Naive thymus-derived CD8-positive, alpha-beta T cell (primary cell): ENCODE measurements around the gene WDR12. TPM values are rescaled to one million over a fixed set of nuclear protein-coding genes. Genes with fewer than 3 reads are reported as not detected.

Experiments
- ATAC-seq, 2 donors: fragments of 150-1000 bp; cut with Tn5 transposase in 1 of 2; sonication (Bioruptor Pico), chemical (Tn5 transposase) in 1 of 2; 1 replicate in 1 of 2; 2 replicates in 1 of 2; pipeline ENCODE4 v1.10.0; 2021; ENCODE audit warnings: mild to moderate bottlenecking in 2 of 2, moderate library complexity in 2 of 2
- POLR2A ChIA-PET: fragments of 350-600 bp; sonication (Branson Sonifier 250); formaldehyde crosslinking; loops from one replicate; lab custom pipeline; 2021; ENCODE audit warnings: antibody characterized with exemption; lab: Charles Lee
- DNase-seq, 10 donors: peaks; one replicate each; pipeline versions ENCODE4 v3.0.0 to v3.0.0-alpha.2; 2020 to 2022
- H3K27ac Mint-ChIP-seq, 10 donors: one replicate each; pipeline ENCODE4 v1.8.0; 2020 to 2022; ENCODE audit warnings: mild to moderate bottlenecking in 10 of 10, mixed read lengths in 10 of 10, moderate library complexity in 4 of 10, inconsistent platforms in 1 of 10
- H3K27me3 Mint-ChIP-seq, 5 donors: one replicate each; pipeline ENCODE4 v1.8.0; 2021 to 2022; ENCODE audit warnings: mixed read lengths in 5 of 5
- H3K36me3 Mint-ChIP-seq, 3 donors: one replicate each; pipeline ENCODE4 v1.8.0; 2020 to 2022; ENCODE audit warnings: mixed read lengths in 3 of 3, mild to moderate bottlenecking in 2 of 3, inconsistent platforms in 1 of 3
- H3K4me1 Mint-ChIP-seq, 4 donors: one replicate each; pipeline ENCODE4 v1.8.0; 2021 to 2022; ENCODE audit warnings: mixed read lengths in 4 of 4
- H3K4me3 Mint-ChIP-seq, 10 donors: one replicate each; pipeline ENCODE4 v1.8.0; 2020 to 2022; ENCODE audit warnings: mild to moderate bottlenecking in 10 of 10, mixed read lengths in 10 of 10, moderate library complexity in 6 of 10, inconsistent platforms in 1 of 10
- H3K9me3 Mint-ChIP-seq, 9 donors: one replicate each; pipeline ENCODE4 v1.8.0; 2020 to 2022; ENCODE audit warnings: mixed read lengths in 9 of 9, mild to moderate bottlenecking in 3 of 9, inconsistent platforms in 1 of 9, moderate library complexity in 1 of 9
- polyA plus RNA-seq, 3 donors: library from polyadenylated mRNA; unstranded; fragments of 300-500 nt; fragmentation: Illumina TruSeq; gene quantifications; one replicate each; pipeline ENCODE4 v1.2.3, GENCODE V29; 2021
- total RNA-seq, 8 experiments: library from RNA in 2 of 8; stranded (reverse) in 2 of 8; gene quantifications; one replicate each; pipeline ENCODE4 v1.2.3 and lab custom pipeline; 2021 to 2026

The WDR12 gene
- total and polyA plus RNA-seq, 5 experiments from 2014 or later: 13.5 to 24.6 (median 19.6) TPM

DNA sequence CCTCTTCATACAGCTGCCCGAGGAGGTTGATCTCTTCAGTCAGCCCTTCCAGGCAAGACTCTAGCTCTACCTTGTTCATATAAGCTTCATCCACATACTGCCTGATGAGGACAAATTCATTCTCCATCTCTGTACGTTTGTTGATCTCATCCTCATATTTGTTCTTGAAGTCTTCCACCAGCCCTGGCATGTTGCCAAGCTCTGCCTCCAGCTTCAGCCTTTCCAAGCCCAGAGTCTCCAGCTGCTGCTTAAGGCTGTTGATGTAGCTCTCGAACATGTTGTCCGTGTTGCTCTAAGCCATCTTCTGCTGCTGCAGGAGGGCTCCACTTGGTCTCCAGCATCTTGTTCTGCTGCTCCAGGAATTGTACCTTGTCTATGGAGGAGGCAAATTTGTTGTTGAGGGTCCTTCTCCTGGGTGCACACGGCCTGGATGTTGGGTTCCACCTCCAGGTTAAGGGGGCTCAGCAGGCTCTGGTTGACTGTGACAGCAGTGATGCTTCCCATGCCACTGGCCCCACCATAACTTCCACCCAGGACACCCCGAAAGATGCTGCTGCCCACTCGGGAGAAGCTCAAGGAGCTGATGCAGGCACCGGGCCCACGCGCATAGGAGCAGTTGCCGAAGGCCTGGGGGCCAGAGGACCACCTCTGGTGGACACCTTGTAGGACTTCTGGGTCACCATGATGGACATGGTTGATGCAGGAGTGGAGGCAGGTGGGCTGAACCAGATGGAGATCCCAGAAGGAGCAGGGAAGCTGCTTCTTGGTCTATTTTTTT is 70.2 kb downstream of the WDR12 start:
- H3K4me3 Mint-ChIP-seq: no peak overlapping the region
- DNase-seq (no peak), ATAC-seq (no peak)
- H3K4me1 Mint-ChIP-seq: no peaks in the 10 kb centered on the region
- peaks cover 0 to 22% (median 11%) of the 10 kb centered on the region in 9 donors for H3K9me3 Mint-ChIP-seq
- peak overlapping the region in 1 of 10 donors; percentile 53 for H3K27ac Mint-ChIP-seq
- no peaks in the 10 kb centered on the region for H3K27me3 Mint-ChIP-seq
- POLR2A ChIA-PET: no interaction called here
- peaks cover 8 to 19% (median 12%) of the 10 kb centered on the region in 3 donors for H3K36me3 Mint-ChIP-seq

DNA sequence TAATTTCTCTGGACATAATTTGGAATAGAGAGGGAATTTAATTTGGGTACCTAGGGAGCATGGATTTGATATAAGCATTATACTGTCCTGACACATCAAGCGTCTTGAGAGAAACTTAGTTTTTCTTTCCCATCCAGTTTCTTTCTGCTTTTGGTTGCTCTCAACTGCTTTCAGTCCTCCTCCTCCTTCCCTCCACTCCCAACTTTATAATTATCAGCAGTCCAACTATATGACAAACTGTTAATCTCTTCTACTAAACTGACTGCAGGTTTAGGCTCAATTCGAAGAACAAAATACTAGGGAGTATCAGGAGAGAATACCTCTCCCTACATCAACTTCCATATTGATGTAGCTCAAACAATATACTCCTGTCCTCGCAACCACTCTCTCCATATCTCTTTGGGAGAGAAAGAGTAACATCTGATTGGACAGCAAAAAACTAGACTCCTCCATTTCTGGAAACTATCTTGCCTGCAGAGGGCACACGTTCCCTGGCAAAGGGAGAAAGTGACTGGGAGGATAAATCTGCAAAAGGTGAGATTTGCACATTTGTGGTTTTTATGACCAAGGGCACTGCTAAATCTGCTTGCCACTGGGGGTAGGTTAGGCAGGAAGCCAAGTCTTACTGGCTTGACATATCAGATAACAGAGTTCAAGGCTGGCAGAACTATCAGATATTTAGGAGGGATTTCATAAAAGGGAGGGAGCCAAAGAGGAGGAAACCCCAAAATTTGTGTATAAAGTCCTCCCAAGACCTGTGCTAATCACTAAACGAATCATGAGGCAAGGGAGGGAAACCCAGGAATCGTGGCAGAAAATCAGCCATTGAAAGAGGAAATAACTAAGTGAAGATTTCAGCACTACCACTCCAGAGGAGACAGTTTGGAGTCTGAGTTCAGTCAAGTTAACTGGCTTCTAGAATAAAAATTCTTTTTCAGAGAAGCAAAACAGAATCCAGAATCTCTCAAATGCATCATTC is 79.9 kb downstream of the WDR12 start:
- POLR2A ChIA-PET: no interaction called here
- H3K36me3 Mint-ChIP-seq: no peaks in the 10 kb centered on the region
- ATAC-seq: peak; percentile 77 to 91
- no peaks in the 10 kb centered on the region for H3K9me3 Mint-ChIP-seq
- no peaks in the 10 kb centered on the region for H3K27me3 Mint-ChIP-seq
- peak overlapping the region; percentile 19 to 82 (median 66) for H3K4me3 Mint-ChIP-seq
- H3K4me1 Mint-ChIP-seq: peaks cover 6 to 17% (median 12%) of the 10 kb centered on the region in 4 donors
- peak overlapping the region in 8 of 10 donors; percentile 1 to 86 (median 20) for H3K27ac Mint-ChIP-seq
- peak in 9 of 10 donors; percentile 17 to 66 (median 46) for DNase-seq

DNA sequence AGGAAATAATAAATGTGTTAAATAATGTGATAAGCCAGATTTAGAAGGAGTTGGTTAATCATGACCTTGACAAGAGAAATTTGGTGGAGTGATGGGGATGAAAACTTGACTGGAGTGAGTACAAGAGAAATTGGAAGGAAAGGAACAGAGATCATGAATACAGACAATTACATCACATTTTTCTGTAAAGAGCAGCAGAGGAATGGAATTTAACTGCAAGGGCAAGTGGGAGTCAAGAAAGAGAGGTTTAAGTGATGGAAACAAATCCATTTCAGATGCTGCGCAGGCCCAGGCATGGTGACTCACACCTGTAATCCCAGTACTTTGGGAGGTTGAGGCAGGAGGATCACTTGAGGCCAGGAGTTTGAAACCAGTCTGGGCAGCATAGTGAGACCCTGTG is 86.6 kb downstream of the WDR12 start:
- peaks cover 0 to 2% (median under 1%) of the 10 kb centered on the region in 4 donors for H3K4me1 Mint-ChIP-seq
- peaks cover 0 to 5% (median 0%) of the 10 kb centered on the region in 3 donors for H3K36me3 Mint-ChIP-seq
- no peaks in the 10 kb centered on the region for H3K9me3 Mint-ChIP-seq
- H3K27me3 Mint-ChIP-seq: no peaks in the 10 kb centered on the region
- H3K4me3 Mint-ChIP-seq: no peak overlapping the region
- DNase-seq (no peak), ATAC-seq (no peak)
- H3K27ac Mint-ChIP-seq: no peak overlapping the region
- POLR2A ChIA-PET: no interaction called here

Other genes starting within 250 kb of the WDR12 start
- 1 to 10 TPM; 2.8 to 4.7 TPM for gene ICA1L, start 39.9 kb downstream of the WDR12 start, total RNA-seq
- 1 to 10 TPM; 3.5 to 4.1 (median 3.6) TPM for gene ICA1L, start 39.9 kb downstream of the WDR12 start, polyA plus RNA-seq
- gene CARF, start 602 bp upstream of the WDR12 start, total RNA-seq: 10 to 100 TPM; 24.5 to 26.5 TPM
- gene CARF, start 602 bp upstream of the WDR12 start, polyA plus RNA-seq: 10 to 100 TPM in 1 of 3 donors, 1 to 10 TPM in 2; 4.1 to 10.1 (median 7.7) TPM
- 10 to 100 TPM; 15.5 to 18.4 TPM for gene NBEAL1, start 103.2 kb upstream of the WDR12 start, total RNA-seq
- gene NBEAL1, start 103.2 kb upstream of the WDR12 start, polyA plus RNA-seq: 1 to 10 TPM; 7.5 to 8.6 (median 8.1) TPM